Stimulated activated CD8-positive, alpha-beta memory T cell treated with anti-CD3 and anti-CD28 coated beads, Interleukin-7, amount 100 ng/mL, for 4 hours (primary cell): ENCODE data around the gene IL9R.
"Not testable (repeated sequence)": the region's sequence is repeated elsewhere in the genome, so short reads cannot be mapped to it uniquely, and the experiment has no call there.

Source experiments
- DNase-seq, 2 donors: peaks; one replicate each; pipeline ENCODE4 v3.0.0-alpha.2; 2020; ENCODE audit warnings: low read depth in 2 of 2

IL9R gene

DNA sequence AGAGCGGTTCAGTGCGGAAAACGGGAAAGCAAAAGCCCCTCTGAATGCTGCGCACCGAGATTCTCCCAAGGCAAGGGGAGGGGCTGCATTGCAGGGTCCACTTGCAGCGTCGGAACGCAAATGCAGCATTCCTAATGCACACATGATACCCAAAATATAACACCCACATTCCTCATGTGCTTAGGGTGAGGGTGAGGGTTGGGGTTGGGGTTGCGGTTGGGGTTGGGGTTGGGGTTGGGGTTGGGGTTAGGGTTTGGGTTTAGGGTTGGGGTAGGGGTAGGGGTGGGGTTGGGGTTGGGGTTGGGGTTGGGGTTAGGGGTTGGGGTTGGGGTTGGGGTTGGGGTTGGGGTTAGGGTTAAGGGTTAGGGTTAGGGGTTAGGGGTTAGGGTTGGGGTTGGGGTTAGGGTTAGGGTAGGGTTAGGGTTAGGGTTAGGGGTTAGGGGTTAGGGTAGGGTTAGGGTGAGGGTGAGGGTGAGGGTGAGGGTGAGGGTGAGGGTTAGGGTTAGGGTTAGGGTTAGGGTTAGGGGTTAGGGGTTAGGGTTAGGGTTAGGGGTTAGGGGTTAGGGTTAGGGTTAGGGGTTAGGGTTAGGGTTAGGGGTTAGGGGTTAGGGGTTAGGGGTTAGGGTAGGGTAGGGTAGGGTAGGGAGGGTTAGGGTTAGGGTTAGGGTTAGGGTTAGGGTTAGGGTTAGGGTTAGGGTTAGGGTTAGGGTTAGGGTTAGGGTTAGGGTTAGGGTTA is 32.4 kb downstream of the IL9R start:
- not testable (repeated sequence) for DNase-seq

DNA sequence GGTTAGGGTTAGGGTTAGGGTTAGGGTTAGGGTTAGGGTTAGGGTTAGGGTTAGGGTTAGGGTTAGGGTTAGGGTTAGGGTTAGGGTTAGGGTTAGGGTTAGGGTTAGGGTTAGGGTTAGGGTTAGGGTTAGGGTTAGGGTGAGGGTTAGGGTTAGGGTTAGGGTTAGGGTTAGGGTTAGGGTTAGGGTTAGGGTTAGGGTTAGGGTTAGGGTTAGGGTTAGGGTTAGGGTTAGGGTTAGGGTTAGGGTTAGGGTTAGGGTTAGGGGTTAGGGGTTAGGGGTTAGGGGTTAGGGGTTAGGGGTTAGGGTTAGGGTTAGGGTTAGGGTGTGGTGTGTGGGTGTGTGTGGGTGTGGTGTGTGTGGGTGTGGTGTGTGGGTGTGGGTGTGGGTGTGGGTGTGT is 33.0 kb downstream of the IL9R start:
- DNase-seq: not testable (repeated sequence)
